Fibroblast of villous mesenchyme (primary cell): ENCODE measurements around the gene RBM45. TPM values are rescaled to one million over a fixed set of nuclear protein-coding genes. Genes with fewer than 3 reads are reported as not detected.
"Not testable (repeated sequence)": the region's sequence is repeated elsewhere in the genome, so short reads cannot be mapped to it uniquely, and the experiment has no call there.

Experiments
- DNase-seq: peaks from one replicate; pipeline ENCODE4 v3.0.0-alpha.2; 2010; ENCODE audit warnings: low read depth
- H3K4me3 ChIP-seq: 2 replicates; pipeline ENCODE4 v1.5.1; 2011; ENCODE audit warnings: low read depth, mild to moderate bottlenecking, low read length
- total RNA-seq: library from RNA; depleted of rRNA; stranded (reverse); fragments of >200 nt; gene quantifications from 2 replicates; pipeline ENCODE4 v1.2.3, GENCODE V29; 2012
- TF ChIP-seq, protein P1 (sequence below): IDR thresholded peaks from 2 replicates; pipeline ENCODE4 v1.5.1; 2012; ENCODE audit warnings: low read depth, mild to moderate bottlenecking, low read length; ENCODE audit not compliant: insufficient read depth

The RBM45 gene
- total RNA-seq, 1 donor: 19.0 TPM

DNA sequence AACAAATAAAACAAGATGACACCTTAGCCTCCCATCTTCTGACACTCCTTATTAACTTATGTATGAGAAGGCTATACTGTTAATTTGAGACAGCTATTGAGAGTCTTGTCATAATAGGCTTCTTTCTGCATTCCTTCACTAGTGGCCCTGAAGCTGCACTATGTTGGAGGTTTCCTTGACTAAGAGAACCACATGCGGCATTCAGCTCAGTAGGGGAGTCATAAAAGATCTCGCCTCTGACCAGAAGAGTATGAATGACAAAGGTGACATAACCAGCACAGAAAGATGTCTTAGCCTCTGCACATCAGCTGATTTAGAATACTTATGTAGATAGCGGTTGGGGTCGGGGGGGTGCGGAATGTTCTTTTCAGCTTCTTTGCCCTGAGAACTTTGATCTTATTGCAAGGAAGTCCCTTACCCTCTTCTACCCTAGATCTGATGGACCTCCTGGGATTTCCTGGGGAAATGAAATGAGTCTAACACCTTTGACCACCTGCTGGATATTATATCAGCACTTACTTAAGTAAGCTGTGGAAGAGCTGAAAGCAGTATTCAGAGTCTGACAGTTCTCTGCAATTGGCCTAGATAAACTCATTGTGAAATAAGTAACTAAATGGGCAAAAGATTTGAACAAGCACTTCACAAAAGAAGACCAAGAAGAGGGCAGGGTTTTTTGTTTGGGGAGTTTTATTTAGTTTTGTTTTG, 24.2 kb downstream of the RBM45 start:
- DNase-seq: no peak
- TF ChIP-seq, protein P1, sequence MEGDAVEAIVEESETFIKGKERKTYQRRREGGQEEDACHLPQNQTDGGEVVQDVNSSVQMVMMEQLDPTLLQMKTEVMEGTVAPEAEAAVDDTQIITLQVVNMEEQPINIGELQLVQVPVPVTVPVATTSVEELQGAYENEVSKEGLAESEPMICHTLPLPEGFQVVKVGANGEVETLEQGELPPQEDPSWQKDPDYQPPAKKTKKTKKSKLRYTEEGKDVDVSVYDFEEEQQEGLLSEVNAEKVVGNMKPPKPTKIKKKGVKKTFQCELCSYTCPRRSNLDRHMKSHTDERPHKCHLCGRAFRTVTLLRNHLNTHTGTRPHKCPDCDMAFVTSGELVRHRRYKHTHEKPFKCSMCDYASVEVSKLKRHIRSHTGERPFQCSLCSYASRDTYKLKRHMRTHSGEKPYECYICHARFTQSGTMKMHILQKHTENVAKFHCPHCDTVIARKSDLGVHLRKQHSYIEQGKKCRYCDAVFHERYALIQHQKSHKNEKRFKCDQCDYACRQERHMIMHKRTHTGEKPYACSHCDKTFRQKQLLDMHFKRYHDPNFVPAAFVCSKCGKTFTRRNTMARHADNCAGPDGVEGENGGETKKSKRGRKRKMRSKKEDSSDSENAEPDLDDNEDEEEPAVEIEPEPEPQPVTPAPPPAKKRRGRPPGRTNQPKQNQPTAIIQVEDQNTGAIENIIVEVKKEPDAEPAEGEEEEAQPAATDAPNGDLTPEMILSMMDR: no peak
- H3K4me3 ChIP-seq: no peak overlapping the region

DNA sequence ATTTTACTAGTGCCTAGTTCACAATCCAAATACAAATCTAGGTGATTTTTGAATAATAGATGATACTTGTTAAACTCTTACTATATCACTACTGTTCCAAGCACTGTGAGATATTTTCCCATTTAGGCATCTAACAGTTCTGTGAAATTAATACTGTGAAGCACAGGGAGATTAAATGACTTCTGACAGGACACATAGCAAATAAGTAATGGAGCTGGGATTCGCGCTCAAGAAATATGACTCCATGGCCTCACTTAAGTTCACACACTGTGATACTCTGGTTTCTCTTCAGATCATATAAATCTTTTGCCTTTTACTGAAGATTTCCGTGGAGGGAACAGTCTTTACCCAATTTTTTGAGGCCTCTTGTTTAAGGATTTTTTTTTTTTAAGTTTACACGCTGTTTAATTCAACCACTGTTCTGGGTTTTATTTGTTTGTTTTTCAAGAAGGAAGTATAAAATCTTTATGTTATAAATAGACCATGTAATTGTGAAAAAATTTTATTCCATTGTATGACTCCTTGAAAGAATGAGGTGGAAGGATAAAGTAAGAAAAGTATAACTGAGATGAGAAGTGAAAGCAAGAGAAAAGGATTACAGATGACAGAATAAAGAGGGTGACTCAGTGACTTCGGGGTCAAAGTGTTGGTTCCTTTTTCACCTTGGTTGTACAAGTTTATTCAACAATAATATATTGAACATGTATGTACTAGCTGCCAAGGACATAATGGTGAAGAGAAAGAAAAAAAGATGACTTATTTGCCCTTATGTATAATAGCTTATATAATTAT, 30.2 kb downstream of the RBM45 start:
- no peak overlapping the region for H3K4me3 ChIP-seq
- peak; percentile 3 for DNase-seq
- TF ChIP-seq, protein P1: no peak

DNA sequence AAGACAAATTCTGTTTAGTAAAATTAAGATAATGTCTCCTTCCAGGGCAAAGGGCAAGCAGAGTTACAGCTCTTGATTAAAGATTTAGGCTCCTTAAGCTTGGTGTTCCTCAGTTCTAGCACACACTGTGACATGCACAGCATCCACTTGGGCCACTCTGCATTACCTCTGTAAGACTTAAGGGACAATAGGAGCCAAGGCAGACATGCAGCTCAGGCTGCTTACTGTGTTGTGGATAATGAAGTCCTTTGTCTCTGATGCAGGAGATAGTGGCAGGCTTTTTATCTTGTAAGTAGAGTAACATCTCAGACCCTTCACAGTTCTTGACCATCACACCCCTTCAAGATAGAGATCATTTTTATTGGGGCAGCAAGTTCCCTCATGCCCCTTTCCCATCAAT, 31.2 kb downstream of the RBM45 start:
- DNase-seq: no peak
- TF ChIP-seq, protein P1: no peak
- H3K4me3 ChIP-seq: no peak overlapping the region

DNA sequence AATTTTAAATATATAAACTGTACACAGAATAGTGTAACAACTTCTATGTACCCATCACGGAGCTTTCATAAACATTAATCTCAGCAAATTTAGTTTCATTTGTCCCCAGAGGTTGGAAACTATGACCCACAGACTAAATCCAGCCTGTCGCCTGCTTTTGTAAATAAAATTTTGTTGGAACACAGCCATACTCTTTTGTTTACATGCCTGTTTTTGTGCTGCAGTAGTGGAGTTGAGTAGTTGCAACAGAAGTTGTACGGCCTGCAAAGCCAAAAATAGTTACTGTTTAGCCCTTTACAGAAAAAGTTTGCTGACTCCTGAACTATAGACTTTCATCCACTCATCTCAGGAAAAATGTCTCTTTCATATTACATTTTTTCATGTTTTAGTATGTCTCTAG, 39.8 kb downstream of the RBM45 start:
- TF ChIP-seq, protein P1: no peak
- peak; percentile 68 for DNase-seq
- H3K4me3 ChIP-seq: no peak overlapping the region

DNA sequence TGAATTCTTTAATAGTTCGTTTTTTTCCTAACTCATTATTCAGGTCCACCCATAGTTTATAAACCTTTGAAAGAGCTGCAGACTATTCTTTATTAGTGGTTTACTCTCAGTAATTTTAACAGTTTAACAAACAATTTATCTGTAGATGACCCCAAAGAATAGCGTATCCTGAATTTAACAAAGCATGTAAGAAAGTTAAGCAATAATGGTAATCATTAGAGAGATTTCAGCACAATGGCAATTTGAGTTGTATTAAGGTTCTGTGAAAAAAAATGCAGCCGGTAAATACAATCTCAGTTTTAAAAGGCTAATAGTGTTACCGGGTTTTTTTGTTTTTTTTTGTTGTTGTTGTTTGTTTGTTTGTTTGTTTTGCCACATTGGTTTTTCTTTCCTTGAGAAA, 40.3 kb downstream of the RBM45 start:
- TF ChIP-seq, protein P1: no peak
- no peak overlapping the region for H3K4me3 ChIP-seq
- no peak for DNase-seq

DNA sequence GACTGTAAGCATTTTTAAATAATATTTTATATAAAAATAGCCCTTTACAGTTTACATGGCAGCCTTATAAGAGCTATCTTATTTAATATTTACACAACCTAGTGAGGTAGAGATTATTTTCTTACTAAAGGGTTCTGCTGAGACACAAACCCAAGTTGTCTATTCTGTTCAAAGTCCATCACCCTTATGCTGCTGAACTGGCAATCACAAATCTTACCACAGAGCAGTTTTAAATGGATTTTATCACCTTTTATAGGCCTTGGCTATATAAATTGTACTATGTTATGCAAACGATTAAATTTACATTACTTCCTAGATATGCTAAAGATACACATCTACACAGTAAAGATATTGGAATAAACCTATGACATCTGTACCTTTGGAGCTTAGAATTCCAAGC, 40.7 kb downstream of the RBM45 start:
- no peak overlapping the region for H3K4me3 ChIP-seq
- TF ChIP-seq, protein P1: no peak
- DNase-seq: no peak

DNA sequence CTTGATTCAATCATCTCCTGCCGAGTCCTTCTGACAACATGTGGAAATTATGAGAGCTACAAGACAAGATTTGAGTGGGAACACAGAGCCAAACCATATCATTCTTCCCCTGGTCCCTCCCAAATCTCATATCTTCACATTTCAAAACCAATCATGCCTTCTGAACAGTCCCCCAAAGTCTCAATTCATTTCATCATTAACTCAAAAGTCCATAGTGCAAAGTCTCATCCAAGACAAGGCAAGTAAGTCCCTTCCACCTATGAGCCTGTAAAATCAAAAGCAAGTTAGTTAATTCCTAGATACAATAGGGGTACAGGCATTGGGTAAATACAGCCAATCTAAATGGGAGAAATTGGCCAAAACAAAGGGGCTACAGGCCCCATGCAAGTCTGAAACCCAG, 41.6 kb downstream of the RBM45 start:
- DNase-seq, H3K4me3 ChIP-seq: not testable (repeated sequence)
